CD4-positive, alpha-beta T cell treated with Interleukin-10 for 1 hour (primary cell): ENCODE results near the gene NOX5.

ENCODE experiments used
- DNase-seq: peaks from one replicate; pipeline ENCODE4 v3.0.0-alpha.2; 2020

NOX5 gene

GRCh38 chr15:68991723-68992122 is 22.8 kb upstream of the NOX5 start:
- DNase-seq: no peak

- DNase-seq: no peak
These were observed 21.8 kb upstream of the NOX5 start for GRCh38 chr15:68992696-68993095.

- no peak for DNase-seq
These were observed 21.2 kb upstream of the NOX5 start for GRCh38 chr15:68993276-68993675.

- DNase-seq: no peak
These were observed 20.3 kb upstream of the NOX5 start for GRCh38 chr15:68994149-68994548.

- no peak for DNase-seq
These were observed 19.3 kb upstream of the NOX5 start for GRCh38 chr15:68994981-68995761.

- DNase-seq: no peak
These were observed 17.4 kb upstream of the NOX5 start for GRCh38 chr15:68997050-68997449.

GRCh38 chr15:68997930-68998777 is 16.3 kb upstream of the NOX5 start:
- DNase-seq: no peak

- no peak for DNase-seq
These were observed 15.4 kb upstream of the NOX5 start for GRCh38 chr15:68999091-68999490.

GRCh38 chr15:69000091-69000490 is 14.4 kb upstream of the NOX5 start:
- no peak for DNase-seq

GRCh38 chr15:69000725-69001503 is 13.6 kb upstream of the NOX5 start:
- no peak for DNase-seq

GRCh38 chr15:69002783-69003182 is 11.7 kb upstream of the NOX5 start:
- DNase-seq: no peak

GRCh38 chr15:69004011-69004410 is 10.5 kb upstream of the NOX5 start:
- DNase-seq: no peak

- DNase-seq: no peak
These were observed 6.4 kb upstream of the NOX5 start for GRCh38 chr15:69008056-69008455.

GRCh38 chr15:69009341-69009740 is 5.2 kb upstream of the NOX5 start:
- no peak for DNase-seq

GRCh38 chr15:69011641-69012040 is 2.9 kb upstream of the NOX5 start:
- no peak for DNase-seq

GRCh38 chr15:69012761-69013364 is 1.6 kb upstream of the NOX5 start:
- DNase-seq: no peak

GRCh38 chr15:69013726-69014406 is 629 bp upstream of the NOX5 start:
- no peak for DNase-seq

GRCh38 chr15:69015591-69015990 is 1.1 kb downstream of the NOX5 start:
- no peak for DNase-seq

- no peak for DNase-seq
These were observed 1.6 kb downstream of the NOX5 start for GRCh38 chr15:69016021-69016595.

GRCh38 chr15:69017978-69018377 is 3.5 kb downstream of the NOX5 start:
- DNase-seq: no peak

GRCh38 chr15:69018951-69019350 is 4.5 kb downstream of the NOX5 start:
- DNase-seq: no peak

- DNase-seq: no peak
These were observed 7.4 kb downstream of the NOX5 start for GRCh38 chr15:69021895-69022294.
